ENCODE measurements around the gene THAP11.
A peak's percentile ranks its signal among the peaks of the same experiment; 100 is the strongest.

Gene THAP11

DNA sequence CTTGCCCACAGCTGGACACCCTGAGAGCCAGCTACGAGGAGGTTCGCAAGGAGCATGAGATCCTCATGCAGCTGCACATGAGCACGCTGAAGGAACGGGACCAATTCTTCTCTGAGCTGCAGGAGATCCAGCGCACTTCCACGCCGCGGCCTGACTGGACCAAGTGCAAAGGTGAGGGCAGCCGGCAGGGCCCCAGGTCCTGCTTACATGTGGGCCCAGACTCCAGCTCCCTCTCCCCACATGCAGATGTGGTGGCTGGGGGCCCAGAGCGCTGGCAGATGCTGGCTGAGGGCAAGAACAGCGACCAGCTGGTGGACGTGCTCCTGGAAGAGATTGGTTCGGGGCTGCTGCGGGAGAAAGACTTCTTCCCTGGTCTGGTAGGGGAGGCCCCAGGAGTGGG lies 16.2 kb upstream of the THAP11 start:
- Histone ChIP-seq H3K4me1 (ENCODE audit: insufficient read depth, low read length, poor library complexity, severe bottlenecking) (no peaks in the 10 kb centered on the region), H2AFZ (ENCODE audit: low read length) (no peak overlapping the region), H3K9ac (ENCODE audit: low read depth, low read length, poor library complexity, severe bottlenecking) (no peak overlapping the region), H3K9me2 (replicated peaks; ENCODE audit: low read depth, low read length) (no peaks in the 10 kb centered on the region), H3F3A (ENCODE audit: low read depth) (no peaks in the 10 kb centered on the region), H3K79me2 (ENCODE audit: insufficient read depth, low read length) (no peaks in the 10 kb centered on the region), H4K20me1 (ENCODE audit: insufficient read depth, low read length, poor library complexity, severe bottlenecking) (no peaks in the 10 kb centered on the region), H3K4me2 (ENCODE audit: low read depth, low read length, poor library complexity, severe bottlenecking) (no peak overlapping the region), H3K4me3 (ENCODE audit: low read length, poor library complexity, severe bottlenecking) (no peak overlapping the region), H3K9me3 (ENCODE audit: insufficient read depth, low read depth, low read length) (no peaks in the 10 kb centered on the region), H3K27me3 (ENCODE audit: insufficient read depth, low read length, poor library complexity, severe bottlenecking) (no peaks in the 10 kb centered on the region), H3K36me3 (ENCODE audit: insufficient read depth, low read length) (peaks cover 9% of the 10 kb centered on the region; the same call in 1 of the 2 replicates)
- TF ChIP-seq, protein P1, sequence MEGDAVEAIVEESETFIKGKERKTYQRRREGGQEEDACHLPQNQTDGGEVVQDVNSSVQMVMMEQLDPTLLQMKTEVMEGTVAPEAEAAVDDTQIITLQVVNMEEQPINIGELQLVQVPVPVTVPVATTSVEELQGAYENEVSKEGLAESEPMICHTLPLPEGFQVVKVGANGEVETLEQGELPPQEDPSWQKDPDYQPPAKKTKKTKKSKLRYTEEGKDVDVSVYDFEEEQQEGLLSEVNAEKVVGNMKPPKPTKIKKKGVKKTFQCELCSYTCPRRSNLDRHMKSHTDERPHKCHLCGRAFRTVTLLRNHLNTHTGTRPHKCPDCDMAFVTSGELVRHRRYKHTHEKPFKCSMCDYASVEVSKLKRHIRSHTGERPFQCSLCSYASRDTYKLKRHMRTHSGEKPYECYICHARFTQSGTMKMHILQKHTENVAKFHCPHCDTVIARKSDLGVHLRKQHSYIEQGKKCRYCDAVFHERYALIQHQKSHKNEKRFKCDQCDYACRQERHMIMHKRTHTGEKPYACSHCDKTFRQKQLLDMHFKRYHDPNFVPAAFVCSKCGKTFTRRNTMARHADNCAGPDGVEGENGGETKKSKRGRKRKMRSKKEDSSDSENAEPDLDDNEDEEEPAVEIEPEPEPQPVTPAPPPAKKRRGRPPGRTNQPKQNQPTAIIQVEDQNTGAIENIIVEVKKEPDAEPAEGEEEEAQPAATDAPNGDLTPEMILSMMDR (conservative IDR thresholded peaks at IDR 0.05; ENCODE audit: low read length), result no peak
- no peak for TF ChIP-seq EZH2phosphoT487 (IDR thresholded peaks at IDR 0.05; ENCODE audit: borderline replicate concordance)

DNA sequence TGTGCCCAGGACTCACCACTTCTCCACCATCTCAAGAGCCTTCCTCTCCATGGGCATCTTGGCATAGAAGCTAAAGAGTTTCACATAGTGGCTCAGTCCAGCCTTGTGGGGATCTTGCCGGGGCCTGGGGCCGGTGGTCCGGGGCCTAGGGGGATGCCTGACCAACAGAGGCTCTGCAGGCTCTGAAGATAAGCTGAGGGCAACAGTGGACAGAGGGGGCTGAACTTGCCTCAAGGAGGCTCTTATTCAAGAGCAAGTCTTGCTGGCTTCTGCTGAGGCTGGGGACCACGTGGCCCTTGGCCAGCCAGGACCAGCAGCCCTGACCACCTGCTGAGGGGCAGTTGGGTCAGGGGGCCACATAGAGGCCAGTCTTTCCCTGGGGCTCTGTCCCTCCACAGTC lies 13.5 kb upstream of the THAP11 start:
- H3K36me3 ChIP-seq (ENCODE audit: insufficient read depth, low read length), result peaks cover 9% of the 10 kb centered on the region; the same call in 1 of the 2 replicates

DNA sequence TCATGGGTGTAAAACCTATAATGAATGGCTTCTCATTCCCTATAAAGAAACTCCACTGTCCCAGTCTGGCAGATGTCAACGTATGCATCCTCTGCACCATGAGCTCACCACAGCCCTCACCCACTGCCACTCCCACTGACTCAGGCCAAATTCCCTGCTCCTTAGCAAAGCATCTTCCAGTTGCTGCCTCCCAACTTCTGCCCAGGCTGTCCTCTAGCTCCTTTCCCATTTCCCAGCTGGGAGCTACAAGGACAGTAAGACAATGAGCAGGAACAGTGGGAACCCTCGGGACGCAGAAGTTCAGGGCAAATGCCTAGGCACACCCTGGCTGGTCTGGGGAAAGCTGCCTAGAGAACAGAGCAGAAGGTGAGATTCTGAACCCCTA lies 9.1 kb upstream of the THAP11 start:
- H3K79me2 ChIP-seq (ENCODE audit: insufficient read depth, low read length), result peaks cover 21% of the 10 kb centered on the region
- peak overlapping the region; percentile 86 for H3K4me3 ChIP-seq (ENCODE audit: low read length, poor library complexity, severe bottlenecking)
- no peaks in the 10 kb centered on the region for H3K9me2 ChIP-seq (replicated peaks; ENCODE audit: low read depth, low read length)
- peak overlapping the region; percentile 92 for H3K9ac ChIP-seq (ENCODE audit: low read depth, low read length, poor library complexity, severe bottlenecking)
- peaks cover 9% of the 10 kb centered on the region; the same call in 1 of the 2 replicates for H3K36me3 ChIP-seq (ENCODE audit: insufficient read depth, low read length)
- H3K27me3 ChIP-seq (ENCODE audit: insufficient read depth, low read length, poor library complexity, severe bottlenecking), result no peaks in the 10 kb centered on the region
- H3F3A ChIP-seq (ENCODE audit: low read depth), result no peaks in the 10 kb centered on the region
- H3K4me2 ChIP-seq (ENCODE audit: low read depth, low read length, poor library complexity, severe bottlenecking), result peak overlapping the region; percentile 100
- no peaks in the 10 kb centered on the region for H4K20me1 ChIP-seq (ENCODE audit: insufficient read depth, low read length, poor library complexity, severe bottlenecking)
- peak overlapping the region; percentile 97; the same call in 1 of the 2 replicates for H2AFZ ChIP-seq (ENCODE audit: low read length)
- H3K4me1 ChIP-seq (ENCODE audit: insufficient read depth, low read length, poor library complexity, severe bottlenecking), result peaks cover 17% of the 10 kb centered on the region
- TF ChIP-seq EZH2phosphoT487 (IDR thresholded peaks at IDR 0.05; ENCODE audit: borderline replicate concordance), result no peak
- TF ChIP-seq, protein P1 (conservative IDR thresholded peaks at IDR 0.05; ENCODE audit: low read length), result no peak
- no peaks in the 10 kb centered on the region for H3K9me3 ChIP-seq (ENCODE audit: insufficient read depth, low read depth, low read length)

More for the DNA sequence above, 13.5 kb upstream of the THAP11 start:
- peaks cover 21% of the 10 kb centered on the region for H3K79me2 ChIP-seq (ENCODE audit: insufficient read depth, low read length)
- H3K27me3 ChIP-seq (ENCODE audit: insufficient read depth, low read length, poor library complexity, severe bottlenecking), result no peaks in the 10 kb centered on the region
- no peaks in the 10 kb centered on the region for H3K9me2 ChIP-seq (replicated peaks; ENCODE audit: low read depth, low read length)
- H3K4me2 ChIP-seq (ENCODE audit: low read depth, low read length, poor library complexity, severe bottlenecking), result no peak overlapping the region
- no peak overlapping the region for H2AFZ ChIP-seq (ENCODE audit: low read length)
- H3F3A ChIP-seq (ENCODE audit: low read depth), result no peaks in the 10 kb centered on the region
- no peak for TF ChIP-seq EZH2phosphoT487 (IDR thresholded peaks at IDR 0.05; ENCODE audit: borderline replicate concordance)
- TF ChIP-seq, protein P1 (conservative IDR thresholded peaks at IDR 0.05; ENCODE audit: low read length), result no peak
- no peaks in the 10 kb centered on the region for H4K20me1 ChIP-seq (ENCODE audit: insufficient read depth, low read length, poor library complexity, severe bottlenecking)
- peaks cover 12% of the 10 kb centered on the region for H3K4me1 ChIP-seq (ENCODE audit: insufficient read depth, low read length, poor library complexity, severe bottlenecking)
- no peaks in the 10 kb centered on the region for H3K9me3 ChIP-seq (ENCODE audit: insufficient read depth, low read depth, low read length)
- H3K9ac ChIP-seq (ENCODE audit: low read depth, low read length, poor library complexity, severe bottlenecking), result no peak overlapping the region
- H3K4me3 ChIP-seq (ENCODE audit: low read length, poor library complexity, severe bottlenecking), result no peak overlapping the region

Data from Loucy (cell line).